ENCODE data around the gene RASGRF1.

- TF ChIP-seq, protein P1, sequence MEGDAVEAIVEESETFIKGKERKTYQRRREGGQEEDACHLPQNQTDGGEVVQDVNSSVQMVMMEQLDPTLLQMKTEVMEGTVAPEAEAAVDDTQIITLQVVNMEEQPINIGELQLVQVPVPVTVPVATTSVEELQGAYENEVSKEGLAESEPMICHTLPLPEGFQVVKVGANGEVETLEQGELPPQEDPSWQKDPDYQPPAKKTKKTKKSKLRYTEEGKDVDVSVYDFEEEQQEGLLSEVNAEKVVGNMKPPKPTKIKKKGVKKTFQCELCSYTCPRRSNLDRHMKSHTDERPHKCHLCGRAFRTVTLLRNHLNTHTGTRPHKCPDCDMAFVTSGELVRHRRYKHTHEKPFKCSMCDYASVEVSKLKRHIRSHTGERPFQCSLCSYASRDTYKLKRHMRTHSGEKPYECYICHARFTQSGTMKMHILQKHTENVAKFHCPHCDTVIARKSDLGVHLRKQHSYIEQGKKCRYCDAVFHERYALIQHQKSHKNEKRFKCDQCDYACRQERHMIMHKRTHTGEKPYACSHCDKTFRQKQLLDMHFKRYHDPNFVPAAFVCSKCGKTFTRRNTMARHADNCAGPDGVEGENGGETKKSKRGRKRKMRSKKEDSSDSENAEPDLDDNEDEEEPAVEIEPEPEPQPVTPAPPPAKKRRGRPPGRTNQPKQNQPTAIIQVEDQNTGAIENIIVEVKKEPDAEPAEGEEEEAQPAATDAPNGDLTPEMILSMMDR (conservative IDR thresholded peaks at IDR 0.05; ENCODE audit: low read depth, low read length): no peak
- TF ChIP-seq EZH2phosphoT487 (IDR thresholded peaks at IDR 0.05; ENCODE audit: borderline replicate concordance, low read length) (no peak), EZH2 (IDR thresholded peaks at IDR 0.05; ENCODE audit: low read length, unreplicated experiment) (no peak)
Observed at GRCh38 chr15:79018960-79019359, 71.6 kb downstream of the RASGRF1 start.
